ENCODE measurements around the gene NEK9.
A peak's percentile ranks its signal among the peaks of the same experiment; 100 is the strongest.
"Not testable (repeated sequence)": the region's sequence is repeated elsewhere in the genome, so short reads cannot be mapped to it uniquely, and the experiment has no call there.

The NEK9 gene

DNA sequence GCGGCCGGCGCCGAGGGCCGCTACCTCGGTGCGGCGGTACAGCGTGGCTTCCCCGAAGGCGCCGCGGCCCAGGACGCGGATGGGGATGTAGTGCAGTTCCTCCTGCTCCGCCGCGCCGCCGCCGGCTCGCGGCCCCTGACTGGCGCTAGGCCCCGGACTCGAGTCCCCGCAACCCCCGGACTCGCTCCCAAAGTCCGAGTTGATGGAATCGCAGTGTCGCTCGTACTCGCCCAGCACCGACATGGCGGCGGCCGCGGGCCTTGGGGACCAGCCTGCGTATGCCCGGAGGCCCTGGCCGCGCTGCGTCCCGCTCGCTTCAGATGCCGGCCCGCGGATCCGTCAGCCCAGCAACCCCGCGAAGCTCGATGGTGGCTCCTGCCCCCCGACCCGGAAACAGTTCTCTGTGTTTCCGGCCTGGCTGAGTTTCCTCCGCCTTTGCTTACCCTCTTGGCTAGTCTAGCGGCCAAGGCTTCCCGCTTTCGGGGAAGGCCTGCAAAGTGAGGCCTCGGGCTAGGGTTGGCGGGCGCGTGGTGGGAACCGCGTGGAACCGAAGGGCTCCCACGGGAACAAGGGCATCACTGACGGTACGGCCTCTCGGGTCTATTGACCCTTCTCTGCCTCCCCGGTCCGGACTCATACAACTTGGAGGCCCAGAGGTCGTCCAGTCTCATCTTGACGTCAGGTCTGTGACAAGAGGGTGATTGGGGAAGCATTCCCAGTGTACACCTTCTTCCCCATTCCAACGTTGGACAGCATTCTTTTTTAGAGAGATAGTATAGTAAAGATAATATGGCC is at the start of gene NEK9:
Gene NEK9, minus strand, starts transcription at position 370 of the 795 bp plus-strand sequence. Its CDS starts 127 bp downstream, at position 243.
- peak; percentile 81 for DNase-seq (ENCODE audit: low read depth)

DNA sequence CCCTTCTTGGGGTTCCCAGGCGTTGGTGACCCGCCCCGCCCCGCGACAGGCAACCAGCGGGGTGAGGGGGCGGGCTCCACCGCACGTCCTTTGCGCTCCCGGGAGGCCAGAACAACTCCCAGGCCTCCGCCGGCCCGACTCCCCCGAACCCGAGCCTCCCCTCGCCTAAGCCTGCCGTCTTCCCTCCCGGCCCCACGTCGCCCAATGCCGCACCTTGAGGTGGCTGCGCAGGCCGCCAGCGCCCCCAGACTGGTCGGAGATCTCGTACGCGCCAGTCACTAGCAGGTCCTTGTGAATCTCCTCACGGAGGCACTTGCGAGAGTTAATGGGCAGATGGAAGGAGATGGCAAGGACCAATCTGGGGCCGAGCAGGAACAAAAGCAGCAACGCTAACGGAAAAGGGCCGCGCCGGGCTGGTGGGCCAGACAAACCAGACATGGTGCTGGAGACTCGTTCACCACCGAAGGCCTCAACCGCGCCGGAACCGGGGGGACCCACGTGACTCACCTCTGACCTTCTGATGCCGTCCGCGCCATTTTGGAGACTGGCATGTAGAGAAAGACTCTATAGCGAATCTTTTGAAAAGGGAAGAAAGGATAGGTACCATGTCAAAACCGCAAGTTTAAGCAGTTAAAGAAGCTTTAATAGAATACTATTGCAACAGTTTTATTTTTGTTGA is 49.4 kb upstream of the NEK9 start, which contains the start of gene TMED10:
Gene TMED10, minus strand, starts transcription at position 471 of the 679 bp plus-strand sequence. Its CDS starts 33 bp downstream, at position 438.
- DNase-seq (ENCODE audit: low read depth), result peak; percentile 87

DNA sequence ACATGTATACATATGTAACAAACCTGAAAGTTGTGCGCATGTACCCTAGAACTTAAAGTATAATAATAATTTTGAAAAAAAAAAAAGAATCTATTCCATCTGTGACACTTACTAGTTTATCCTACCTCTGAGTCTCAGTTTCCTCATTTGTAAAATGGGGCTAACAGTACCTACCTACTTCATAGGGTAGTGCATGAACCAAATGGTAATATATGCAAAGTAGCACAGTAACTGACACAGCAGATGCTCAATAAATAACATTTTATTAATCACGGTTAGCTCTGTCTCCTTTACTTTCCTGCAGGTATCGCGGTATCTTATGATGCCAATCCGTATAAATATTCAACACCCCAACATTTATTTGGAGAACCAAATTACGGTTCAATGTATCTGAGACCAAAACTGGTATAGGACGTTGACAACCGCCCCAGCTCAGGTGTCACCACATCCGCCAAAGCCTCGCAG is 48.9 kb upstream of the NEK9 start:
- no peak for DNase-seq (ENCODE audit: low read depth)

DNA sequence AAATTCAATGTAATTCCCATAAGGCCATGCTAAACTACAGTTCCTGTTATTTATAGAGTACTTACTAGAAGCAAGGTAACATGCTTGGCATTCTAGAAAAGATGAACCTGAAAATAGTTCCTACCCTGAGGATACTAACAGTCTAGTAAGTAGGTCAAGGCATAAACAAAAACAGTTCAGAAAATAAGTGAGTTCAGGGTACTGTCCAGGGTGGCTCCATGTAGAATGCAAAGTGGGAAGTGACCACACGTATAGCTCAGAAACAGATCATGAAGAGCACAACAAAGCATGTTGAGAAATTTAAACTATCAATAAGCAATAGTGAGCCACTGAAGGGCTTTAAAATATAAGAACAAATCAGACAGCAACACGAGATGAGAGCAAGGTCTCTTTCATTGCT is 47.2 kb upstream of the NEK9 start:
- no peak for DNase-seq (ENCODE audit: low read depth)

DNA sequence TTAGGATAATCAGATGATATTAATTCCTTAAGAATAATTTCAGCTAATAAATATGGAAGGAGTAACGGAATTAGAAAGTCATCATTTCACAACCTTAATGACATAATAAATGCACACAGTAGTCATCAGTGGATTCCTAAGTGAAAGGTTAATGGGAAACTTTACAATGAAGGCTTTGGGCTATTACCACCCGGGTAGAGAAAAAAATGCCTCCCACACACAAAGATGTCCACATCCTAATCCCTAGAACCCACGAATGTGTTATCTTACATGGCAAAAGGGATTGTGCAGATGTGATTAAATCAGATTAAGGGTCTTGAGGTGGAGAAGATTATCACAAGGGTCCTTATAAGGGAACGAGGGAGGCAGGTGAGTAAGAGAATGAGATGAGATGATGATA is 43.9 kb upstream of the NEK9 start:
- no peak for DNase-seq (ENCODE audit: low read depth)

DNA sequence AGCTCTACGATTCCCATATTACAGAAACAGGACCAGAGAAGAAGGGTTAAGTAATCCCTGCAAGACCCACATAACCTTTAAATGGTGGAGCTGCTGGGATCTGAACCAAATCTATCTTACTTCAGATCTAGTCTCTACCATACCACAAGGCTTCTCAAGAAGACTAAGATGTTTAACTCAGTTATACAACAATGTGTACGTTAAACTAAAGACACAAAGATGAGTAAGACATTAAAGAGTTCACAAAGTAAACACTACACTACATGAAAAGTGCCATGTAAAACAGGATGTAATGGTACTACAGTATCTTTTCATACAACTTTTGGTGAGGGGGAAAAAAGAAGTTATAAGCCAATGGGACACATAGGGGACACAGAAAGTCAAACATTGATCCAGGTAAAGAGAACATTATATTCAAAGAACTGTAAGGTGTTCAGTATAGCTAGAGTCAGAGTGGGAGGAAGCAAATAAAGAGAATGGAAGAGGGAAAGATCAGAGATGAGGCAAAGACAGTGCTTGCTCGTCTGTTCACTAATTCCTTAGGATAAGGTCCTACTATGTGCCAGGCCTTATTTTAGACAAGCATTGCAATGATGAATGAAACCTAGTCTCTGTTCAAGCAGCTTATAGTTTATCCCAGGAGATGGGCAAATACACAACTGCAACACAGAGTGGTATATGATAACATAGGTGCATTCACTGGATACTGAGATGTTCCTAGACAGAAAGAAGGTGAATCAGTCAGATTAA is 41.9 kb upstream of the NEK9 start:
- no peak for DNase-seq (ENCODE audit: low read depth)

DNA sequence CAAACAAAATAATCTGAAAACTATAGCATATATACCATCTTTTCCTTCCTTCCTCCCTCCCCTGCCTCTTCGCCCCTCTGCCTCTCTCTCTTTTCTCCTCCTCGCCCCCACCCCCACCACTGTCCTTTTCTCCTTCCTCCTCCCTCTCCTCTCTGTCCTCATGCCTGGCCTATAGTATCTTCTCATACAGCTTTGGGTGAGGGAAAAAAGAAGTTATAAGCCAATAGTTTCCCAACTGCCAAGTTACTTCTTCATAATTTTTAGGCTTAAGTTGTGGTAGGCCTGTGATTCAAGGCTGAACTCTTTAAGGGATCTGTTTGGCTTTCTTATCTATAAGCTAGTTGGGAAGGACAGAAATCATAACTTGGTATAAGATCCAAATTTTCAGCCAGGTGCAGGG is 40.5 kb upstream of the NEK9 start:
- no peak for DNase-seq (ENCODE audit: low read depth)

DNA sequence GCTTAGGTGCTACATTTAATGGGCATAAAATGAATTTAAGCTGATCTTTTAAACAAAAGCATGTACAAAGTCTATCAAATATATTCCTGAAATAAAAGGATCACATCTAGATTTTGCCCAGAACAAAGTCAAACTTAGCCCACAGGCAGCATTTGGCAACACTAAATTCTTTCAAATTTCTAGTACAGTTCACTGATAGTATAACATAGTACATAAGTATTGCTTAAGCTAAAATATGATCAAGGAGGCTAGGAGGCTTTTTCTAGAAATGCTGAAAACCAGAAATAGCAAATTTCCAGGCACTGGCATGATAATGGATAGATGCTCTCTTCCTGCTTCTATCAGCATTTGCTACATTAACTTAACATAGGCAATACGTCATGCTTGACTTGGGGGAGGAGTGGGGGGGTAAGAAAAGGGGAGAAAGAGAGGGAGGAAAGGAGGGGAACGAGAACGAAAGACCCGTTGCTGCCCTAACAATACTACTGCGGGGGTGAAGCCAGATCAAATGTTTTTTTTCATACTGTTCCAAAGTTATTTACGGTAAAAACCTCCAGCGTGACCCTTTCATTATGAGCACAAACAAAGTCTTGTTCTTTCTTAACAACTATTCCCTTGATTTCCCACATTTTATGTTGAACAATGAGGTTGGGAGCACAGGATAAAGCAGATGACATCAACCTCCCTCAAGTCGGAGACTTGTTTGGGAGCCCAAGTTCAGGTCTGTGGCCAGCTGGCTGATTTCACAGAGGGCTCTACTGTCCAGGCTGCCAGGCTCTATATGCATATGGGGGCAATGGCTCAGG is 38.9 kb upstream of the NEK9 start:
- no peak for DNase-seq (ENCODE audit: low read depth)

DNA sequence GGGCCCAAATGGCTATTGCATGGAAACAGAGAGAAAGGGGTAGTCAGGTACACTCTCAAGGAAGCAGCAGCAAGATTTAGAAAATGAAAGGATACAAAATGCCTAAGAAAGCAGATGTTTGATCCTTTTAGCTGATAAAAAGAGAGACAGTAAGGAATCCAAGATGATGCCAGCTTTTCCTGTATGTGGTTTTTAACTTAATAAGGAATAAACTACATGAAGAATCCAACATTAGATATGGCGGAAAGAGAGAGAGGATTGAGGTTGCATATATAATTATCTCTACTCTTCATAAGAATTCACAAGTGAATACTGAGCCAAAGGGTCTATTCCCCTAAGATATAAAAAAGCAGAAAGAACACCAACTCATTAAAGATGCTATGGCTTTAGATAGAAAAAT is 38.0 kb upstream of the NEK9 start:
- DNase-seq (ENCODE audit: low read depth), result no peak

DNA sequence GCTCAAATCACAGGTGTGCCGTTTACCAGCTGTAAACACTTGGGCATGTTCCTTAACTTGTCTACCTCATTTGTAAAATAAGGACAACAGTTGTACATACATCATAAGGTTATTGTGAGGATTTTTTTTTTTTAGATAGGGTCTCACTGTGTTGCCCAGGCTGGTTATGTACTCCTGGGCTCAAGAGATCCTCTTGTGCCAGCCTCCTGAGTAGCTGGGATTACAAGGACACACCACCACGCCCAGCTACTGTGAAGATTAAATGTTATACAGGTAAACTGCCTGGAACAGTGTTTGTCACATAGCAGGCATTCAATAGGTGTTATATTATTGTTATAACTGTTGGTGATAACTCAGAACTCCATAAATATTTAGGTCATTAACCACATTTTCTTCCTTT is 36.8 kb upstream of the NEK9 start:
- no peak for DNase-seq (ENCODE audit: low read depth)

DNA sequence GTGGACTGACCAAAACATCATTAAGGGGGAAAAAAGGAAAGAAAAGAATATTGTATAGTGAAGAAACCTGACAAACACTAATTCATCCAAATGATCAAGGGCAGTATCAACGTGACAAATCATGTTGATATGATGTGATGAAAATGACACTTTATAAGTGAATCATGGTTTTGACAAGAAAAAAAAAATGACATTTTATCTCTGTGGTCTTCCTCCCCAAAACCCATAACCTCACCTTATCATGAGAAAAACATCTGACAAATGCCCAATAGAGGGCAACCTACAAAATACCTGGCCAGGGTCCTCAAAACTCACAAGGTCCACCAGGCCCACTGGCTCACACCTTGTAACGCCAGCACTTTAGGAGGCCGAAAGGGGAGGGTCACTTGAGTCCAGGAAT is 35.8 kb upstream of the NEK9 start:
- DNase-seq (ENCODE audit: low read depth), result no peak

DNA sequence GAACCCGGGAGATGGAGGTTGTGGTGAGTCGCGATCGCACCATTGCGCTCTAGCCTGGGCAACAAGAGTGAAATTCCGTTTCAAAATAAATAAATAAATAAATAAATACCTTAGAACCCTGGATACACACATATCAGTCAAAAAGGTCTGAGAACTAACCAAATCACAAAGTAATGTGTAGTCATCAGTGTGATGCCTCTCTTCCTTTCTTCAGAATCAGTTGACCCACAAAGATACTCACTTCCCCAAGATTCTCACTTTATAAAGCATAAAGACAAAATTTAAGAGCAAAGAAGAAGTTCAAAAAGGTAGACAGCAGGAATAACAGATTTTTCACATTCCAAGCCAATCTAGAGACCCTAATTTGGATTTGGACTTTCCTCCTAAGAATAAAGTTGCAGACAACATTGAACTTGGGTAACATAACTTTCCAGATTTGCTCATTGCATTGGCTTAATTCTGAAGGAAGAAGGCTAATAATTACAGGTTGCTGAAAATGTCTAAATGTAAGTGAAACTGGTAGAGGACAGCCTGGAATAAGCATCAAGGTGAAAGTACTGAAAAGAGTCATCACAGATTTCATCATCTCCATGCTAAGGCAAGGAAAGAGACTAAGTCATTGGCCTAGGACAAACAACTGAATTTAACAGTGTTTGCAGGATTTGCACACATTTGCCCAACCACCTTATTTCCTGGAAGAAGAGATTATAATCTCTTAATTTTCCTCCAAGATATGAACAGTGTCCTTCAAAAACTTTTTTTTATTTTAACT is 32.2 kb upstream of the NEK9 start:
- DNase-seq (ENCODE audit: low read depth), result no peak

DNA sequence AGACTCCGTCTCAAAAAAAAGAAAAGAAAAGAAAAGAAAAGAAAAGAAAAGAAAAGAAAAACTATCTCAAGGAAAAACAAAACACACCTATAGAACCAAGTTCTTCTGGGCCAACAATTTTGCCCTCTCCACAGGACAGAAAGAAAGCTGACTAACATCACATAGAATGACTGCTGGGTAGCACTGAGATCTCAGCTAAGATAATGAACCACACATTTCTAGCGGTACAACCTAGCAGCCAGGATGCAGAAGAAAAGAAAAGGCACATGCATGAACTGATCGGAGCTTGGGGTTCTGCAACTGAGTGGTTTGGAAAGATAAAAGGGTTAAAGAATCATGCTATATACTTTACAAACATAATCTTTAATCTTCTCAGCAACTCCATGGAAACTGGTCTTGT is 30.1 kb upstream of the NEK9 start:
- no peak for DNase-seq (ENCODE audit: low read depth)

DNA sequence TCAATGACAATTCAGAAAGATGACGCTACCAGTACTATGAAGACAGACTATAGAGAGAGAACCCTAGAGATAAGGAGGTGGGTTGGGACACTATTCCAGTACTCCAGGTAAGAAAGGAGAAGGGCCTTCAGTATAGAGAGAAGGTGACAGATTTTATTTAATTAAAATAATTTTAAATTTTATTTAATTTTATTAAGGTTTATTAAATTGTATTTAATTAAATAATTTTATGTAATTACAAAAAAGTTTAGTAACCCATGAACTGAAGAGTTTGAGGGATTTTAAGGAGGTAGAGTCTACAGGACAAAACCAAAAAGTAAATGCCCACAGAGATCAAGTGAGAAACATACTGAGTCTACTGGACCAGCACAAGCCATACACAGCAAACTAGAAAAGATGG is 29.3 kb upstream of the NEK9 start:
- no peak for DNase-seq (ENCODE audit: low read depth)

DNA sequence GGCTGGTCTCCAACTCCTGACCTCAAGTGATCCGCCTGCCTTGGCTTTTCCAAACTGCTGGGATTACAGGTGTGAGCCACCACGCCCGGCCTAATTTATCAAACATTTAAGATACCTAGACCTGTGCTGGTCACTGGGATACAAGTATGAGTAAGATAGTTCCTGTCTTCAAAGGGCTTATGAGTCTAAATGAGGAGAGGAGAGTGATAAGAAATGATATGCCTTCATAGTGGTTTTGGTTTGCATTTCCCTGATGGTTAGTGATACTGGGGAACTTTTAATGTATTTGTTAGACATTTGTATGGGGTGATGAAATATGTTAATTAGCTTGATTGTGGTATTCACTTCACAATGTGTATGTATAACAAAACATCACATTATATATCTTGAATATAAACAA is 28.3 kb upstream of the NEK9 start:
- no peak for DNase-seq (ENCODE audit: low read depth)

DNA sequence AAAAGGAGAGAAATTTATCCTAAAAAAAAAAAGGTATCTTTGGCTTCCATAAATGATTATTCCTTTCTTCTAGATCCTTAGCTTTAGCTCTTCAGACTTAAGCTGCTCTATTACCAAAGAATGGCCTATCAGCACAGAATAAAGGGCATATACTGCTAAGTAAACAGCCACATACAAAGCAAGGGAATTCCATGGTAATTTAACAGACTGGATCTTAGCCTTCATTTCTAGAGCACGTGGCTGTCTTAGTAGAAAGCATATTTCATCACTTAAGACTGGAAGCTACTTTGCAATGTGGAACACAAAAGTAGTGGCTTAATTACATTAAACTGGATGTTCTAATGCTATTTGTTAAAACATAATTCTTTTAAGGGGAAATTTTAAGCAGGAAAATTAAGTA is 26.4 kb upstream of the NEK9 start:
- DNase-seq (ENCODE audit: low read depth), result no peak

DNA sequence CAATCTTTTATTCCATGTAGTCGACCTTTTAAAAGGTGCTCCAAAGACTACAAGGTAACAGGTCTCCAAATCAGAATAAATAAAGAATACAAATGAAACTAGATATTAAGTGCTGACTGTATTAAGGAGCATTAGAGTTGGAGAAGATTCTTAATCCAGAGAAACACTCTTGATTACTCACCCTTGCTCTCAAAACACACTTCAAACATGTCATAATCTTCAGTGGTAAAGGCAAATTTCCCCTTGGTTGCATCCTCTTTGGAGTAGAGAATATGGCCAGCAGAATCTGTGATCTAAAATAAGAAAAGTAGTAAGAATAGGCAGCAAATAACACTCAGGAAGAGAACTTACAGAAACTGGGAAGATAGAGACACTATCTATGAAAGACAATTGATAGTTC is 25.0 kb upstream of the NEK9 start:
- no peak for DNase-seq (ENCODE audit: low read depth)

DNA sequence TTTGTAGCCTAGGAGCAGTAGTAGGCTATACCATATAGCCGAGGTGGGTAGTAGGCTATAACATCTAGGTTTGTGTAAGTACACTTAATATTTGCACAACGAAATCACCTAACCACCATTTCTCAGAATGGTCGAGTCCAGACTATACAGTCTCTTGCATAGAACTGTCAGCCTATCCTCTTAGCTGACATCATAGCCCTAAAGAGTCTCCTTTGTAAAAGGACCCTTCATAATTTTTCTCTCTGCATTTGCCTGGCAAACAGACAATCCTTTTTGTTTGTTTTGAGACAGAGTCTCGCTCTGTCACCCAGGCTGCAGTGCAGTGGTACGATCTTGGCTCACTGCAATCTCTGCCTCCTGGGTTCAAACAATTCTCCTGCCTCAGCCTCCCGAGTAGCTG is 23.8 kb upstream of the NEK9 start:
- DNase-seq (ENCODE audit: low read depth), result not testable (repeated sequence)

DNA sequence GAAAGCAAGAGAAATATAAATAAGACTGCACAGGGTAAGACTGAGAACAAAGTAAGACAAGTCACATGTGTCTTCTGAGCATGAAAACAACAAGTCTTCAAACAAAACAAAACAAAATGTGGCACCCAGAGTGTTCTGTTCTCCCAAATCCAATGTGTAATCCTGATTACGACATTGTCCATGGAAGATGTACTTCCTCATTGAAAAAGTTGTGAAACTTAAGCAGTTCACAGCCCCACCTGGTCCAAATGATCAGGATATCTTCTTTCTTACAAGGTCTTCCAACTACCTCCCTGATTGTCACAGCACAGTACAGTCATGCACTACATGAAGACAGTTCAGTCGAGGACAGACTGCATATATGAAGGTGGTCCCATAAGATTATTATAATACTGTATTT is 23.3 kb upstream of the NEK9 start:
- no peak for DNase-seq (ENCODE audit: low read depth)

DNA sequence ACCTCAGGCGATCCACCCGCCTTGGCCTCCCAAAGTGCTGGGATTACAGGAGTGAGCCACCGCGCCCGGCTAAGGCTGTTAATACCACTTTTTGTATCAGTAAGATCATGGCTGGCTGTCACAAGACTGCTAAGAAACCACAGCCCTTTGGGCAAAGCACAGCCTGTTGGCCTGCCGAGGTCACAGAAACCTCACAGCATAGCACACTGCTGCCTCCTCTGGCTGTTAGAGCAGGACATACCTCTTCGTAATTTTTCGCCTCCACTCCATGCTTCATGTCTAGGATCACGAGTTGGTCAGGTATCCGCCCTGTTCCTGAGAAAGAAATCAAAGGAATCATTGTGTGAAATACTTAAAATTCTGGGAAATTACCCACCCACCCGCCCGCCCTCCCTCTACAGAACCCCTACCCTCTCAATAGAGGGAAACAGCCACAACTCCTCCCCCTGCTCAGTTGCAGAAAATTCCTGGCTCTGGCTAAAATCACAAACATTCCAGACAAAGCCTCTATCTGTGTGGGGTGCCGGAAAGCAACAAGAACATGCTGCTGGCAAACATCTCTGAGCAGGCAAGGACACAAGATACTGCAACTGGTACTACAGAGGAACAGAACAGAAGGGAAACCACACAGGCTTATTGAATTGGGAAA is 20.7 kb upstream of the NEK9 start:
- DNase-seq (ENCODE audit: low read depth), result no peak

DNA sequence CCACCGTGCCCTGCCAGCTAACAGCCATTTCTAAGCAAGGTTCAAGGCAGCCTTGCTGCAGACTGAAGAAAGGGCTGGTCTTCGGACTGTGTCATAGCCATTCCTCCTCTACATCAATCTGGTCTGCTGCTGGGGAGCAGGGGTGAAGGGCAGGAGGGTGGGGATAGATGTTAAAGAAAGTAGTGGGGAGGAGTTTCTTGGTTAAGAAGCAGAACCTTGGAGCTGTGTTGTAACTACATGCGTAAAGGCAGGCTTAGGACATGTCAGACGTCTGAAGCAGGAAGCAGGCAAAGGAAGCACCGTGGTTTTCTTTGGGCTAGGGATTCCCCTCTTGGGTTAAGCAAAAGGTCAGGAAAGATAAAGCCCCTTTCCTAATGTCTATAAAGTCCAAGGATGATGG is 18.1 kb upstream of the NEK9 start:
- no peak for DNase-seq (ENCODE audit: low read depth)
